GM23248 (cell line): ENCODE data around the gene KRT14. TPM values are rescaled to one million over a fixed set of nuclear protein-coding genes. Genes with fewer than 3 reads are reported as not detected.

ENCODE experiments used
- DNase-seq: peaks from one replicate; pipeline ENCODE4 v3.0.0-alpha.2; 2015
- H2AFZ ChIP-seq: fragments of 200-600 bp; sonication (generic); 2 replicates; pipeline ENCODE4 v1.6.1; 2016; ENCODE audit warnings: antibody characterized with exemption
- H3F3A ChIP-seq: fragments of 200-600 bp; sonication (generic); 2 replicates; pipeline ENCODE4 v1.6.1; 2016; ENCODE audit warnings: mild to moderate bottlenecking, antibody characterized with exemption, mixed run types; ENCODE audit not compliant: insufficient read depth
- H3K27ac ChIP-seq: fragments of 200-600 bp; sonication (generic); 2 replicates; pipeline ENCODE4 v1.5.1; 2016; ENCODE audit warnings: mild to moderate bottlenecking
- H3K27me3 ChIP-seq: fragments of 200-600 bp; sonication (generic); replicated peaks from 2 replicates; pipeline ENCODE4 v1.6.1; 2016; ENCODE audit warnings: mild to moderate bottlenecking; ENCODE audit not compliant: insufficient read depth
- H3K36me3 ChIP-seq: fragments of 200-600 bp; sonication (generic); 2 replicates; pipeline ENCODE4 v1.6.1; 2016; ENCODE audit warnings: low read depth, mild to moderate bottlenecking
- H3K4me1 ChIP-seq: fragments of 200-600 bp; sonication (generic); 2 replicates; pipeline ENCODE4 v1.6.1; 2016; ENCODE audit warnings: mild to moderate bottlenecking; ENCODE audit not compliant: insufficient read depth
- H3K4me2 ChIP-seq: fragments of 200-600 bp; sonication (generic); one replicate; pipeline ENCODE4 v1.6.1; 2016; ENCODE audit warnings: mild to moderate bottlenecking; ENCODE audit not compliant: unreplicated experiment
- H3K4me3 ChIP-seq: fragments of 200-600 bp; sonication (generic); 2 replicates; pipeline ENCODE4 v1.5.1; 2016; ENCODE audit warnings: mild to moderate bottlenecking
- H3K79me2 ChIP-seq: fragments of 200-600 bp; sonication (generic); 2 replicates; pipeline ENCODE4 v1.6.1; 2016; ENCODE audit warnings: mild to moderate bottlenecking; ENCODE audit not compliant: insufficient read depth
- H3K9ac ChIP-seq: fragments of 200-600 bp; sonication (generic); 2 replicates; pipeline ENCODE4 v1.6.1; 2016; ENCODE audit warnings: mild to moderate bottlenecking
- H3K9me2 ChIP-seq: fragments of 200-600 bp; sonication (generic); 2 replicates; pipeline ENCODE4 v1.6.1; 2016; ENCODE audit warnings: mixed run types, mild to moderate bottlenecking, moderate library complexity; ENCODE audit not compliant: insufficient read depth
- H3K9me3 ChIP-seq: fragments of 200-600 bp; sonication (generic); one replicate; pipeline ENCODE4 v1.6.1; 2017; ENCODE audit warnings: low read depth
- H4K20me1 ChIP-seq: fragments of 200-600 bp; sonication (generic); 2 replicates; pipeline ENCODE4 v1.6.0; 2016; ENCODE audit not compliant: insufficient read depth
- EZH2 ChIP-seq: fragments of 200-600 bp; sonication (generic); IDR thresholded peaks from 2 replicates; pipeline ENCODE4 v1.6.1; 2018; ENCODE audit warnings: antibody characterized with exemption, mild to moderate bottlenecking; ENCODE audit not compliant: insufficient read depth, poor library complexity, severe bottlenecking
- EZH2phosphoT487 ChIP-seq: fragments of 200-600 bp; sonication (generic); IDR thresholded peaks from 2 replicates; pipeline ENCODE4 v1.6.1; 2018; ENCODE audit warnings: antibody characterized with exemption, moderate library complexity, mild to moderate bottlenecking, low read depth; ENCODE audit not compliant: insufficient read depth
- WGBS, 2 experiments: methylation state at CpG; one replicate each; pipeline ENCODE4 v1.1.6; 2015 to 2017; ENCODE audit warnings: low lambda C conversion rate in 2 of 2, low coverage in 1 of 2; ENCODE audit errors: missing lambda C conversion rate in 2 of 2; 5-methylcytosine and 5-hydroxymethylcytosine counted together
- in situ Hi-C: fragments of 300-500 bp; cut with MboI; formaldehyde crosslinking; loops from 2 replicates; pipeline ENCODE4 v1.15.0; 2020
- polyA plus RNA-seq: library from polyadenylated mRNA; unstranded; fragments of >200 nt; fragmentation: Nextera tagmentation; extraction: Ambion mirVana; gene quantifications from 2 replicates; pipeline ENCODE4 v1.2.1, GENCODE V29; 2016
- total RNA-seq: library from RNA; depleted of rRNA; stranded (reverse); fragments of >200 nt; shearing (Covaris generic); gene quantifications from 2 replicates; pipeline ENCODE4 v1.2.3, GENCODE V29; 2014

KRT14 gene
- total and polyA plus RNA-seq, 2 experiments from 2014 or later: 0.93 TPM; not detected in 1

- Histone ChIP-seq H3K27ac (no peak overlapping the region), H3K79me2 (no peaks in the 10 kb centered on the region), H3K4me2 (no peak overlapping the region), H2AFZ (no peak overlapping the region), H3K27me3 (peaks cover 4% of the 10 kb centered on the region), H3F3A (peaks cover 3% of the 10 kb centered on the region; the same call in 1 of the 2 replicates), H3K9me2 (no peaks in the 10 kb centered on the region), H3K36me3 (no peaks in the 10 kb centered on the region), H3K9me3 (no peaks in the 10 kb centered on the region), H4K20me1 (no peaks in the 10 kb centered on the region), H3K9ac (no peak overlapping the region), H3K4me1 (0 out of 2 replicates have a peak, but pooled peaks cover 8% of the 10 kb centered on the region), H3K4me3 (no peak overlapping the region)
- TF ChIP-seq EZH2: no peak
- no peak for TF ChIP-seq EZH2phosphoT487
- in situ Hi-C loops: no loop called here
- 68 to 76% methylated on average over 9 of the region's 9 CpGs for WGBS, 2 experiments
- DNase-seq: no peak
These were observed 29.8 kb downstream of the KRT14 start for GRCh38 chr17:41556931-41557330.

- H3K27ac ChIP-seq: no peak overlapping the region
- H3K79me2 ChIP-seq: no peaks in the 10 kb centered on the region
- no peaks in the 10 kb centered on the region for H3K9me2 ChIP-seq
- 49 to 56% methylated on average over 5 of the region's 5 CpGs for WGBS, 2 experiments
- H2AFZ ChIP-seq: no peak overlapping the region
- TF ChIP-seq EZH2: no peak
- no peak for TF ChIP-seq EZH2phosphoT487
- H3K9ac ChIP-seq: no peak overlapping the region
- no peak for DNase-seq
- no peak overlapping the region for H3K4me2 ChIP-seq
- H3K9me3 ChIP-seq: no peaks in the 10 kb centered on the region
- H3K4me1 ChIP-seq: 0 out of 2 replicates have a peak, but pooled peaks cover 8% of the 10 kb centered on the region
- in situ Hi-C loops: no loop called here
- peaks cover 3% of the 10 kb centered on the region; the same call in 1 of the 2 replicates for H3F3A ChIP-seq
- H3K27me3 ChIP-seq: no peaks in the 10 kb centered on the region
- no peak overlapping the region for H3K4me3 ChIP-seq
- H4K20me1 ChIP-seq: no peaks in the 10 kb centered on the region
- no peaks in the 10 kb centered on the region for H3K36me3 ChIP-seq
These were observed 30.4 kb downstream of the KRT14 start for GRCh38 chr17:41556306-41556705.

GRCh38 chr17:41555105-41555887, 31.4 kb downstream of the KRT14 start:
- H3K27ac ChIP-seq: no peak overlapping the region
- no peaks in the 10 kb centered on the region for H3K27me3 ChIP-seq
- in situ Hi-C loops: no loop called here
- 89 to 91% methylated on average over 5 of the region's 5 CpGs for WGBS, 2 experiments
- peaks cover 3% of the 10 kb centered on the region; the same call in 1 of the 2 replicates for H3F3A ChIP-seq
- H3K4me1 ChIP-seq: 0 out of 2 replicates have a peak, but pooled peaks cover 8% of the 10 kb centered on the region
- no peaks in the 10 kb centered on the region for H4K20me1 ChIP-seq
- no peaks in the 10 kb centered on the region for H3K9me3 ChIP-seq
- H3K79me2 ChIP-seq: no peaks in the 10 kb centered on the region
- H3K9me2 ChIP-seq: no peaks in the 10 kb centered on the region
- no peaks in the 10 kb centered on the region for H3K36me3 ChIP-seq
- H3K9ac ChIP-seq: no peak overlapping the region
- no peak for DNase-seq
- no peak overlapping the region for H3K4me2 ChIP-seq
- no peak for TF ChIP-seq EZH2
- TF ChIP-seq EZH2phosphoT487: no peak
- no peak overlapping the region for H3K4me3 ChIP-seq
- H2AFZ ChIP-seq: no peak overlapping the region

GRCh38 chr17:41553987-41554680, 32.6 kb downstream of the KRT14 start:
- TF ChIP-seq EZH2 (no peak), EZH2phosphoT487 (no peak)
- peaks cover 2% of the 10 kb centered on the region; the same call in 1 of the 2 replicates for H3K4me1 ChIP-seq
- in situ Hi-C loops: no loop called here
- H3K9me2 ChIP-seq: no peaks in the 10 kb centered on the region
- H3K9me3 ChIP-seq: no peaks in the 10 kb centered on the region
- peaks cover 3% of the 10 kb centered on the region; the same call in 1 of the 2 replicates for H3F3A ChIP-seq
- no peaks in the 10 kb centered on the region for H3K27me3 ChIP-seq
- no peaks in the 10 kb centered on the region for H3K36me3 ChIP-seq
- no peaks in the 10 kb centered on the region for H4K20me1 ChIP-seq
- no peak for DNase-seq
- no peak overlapping the region for H3K27ac ChIP-seq
- no peaks in the 10 kb centered on the region for H3K79me2 ChIP-seq
- 76% methylated on average over 8 of the region's 8 CpGs for WGBS, 2 experiments
- no peak overlapping the region for H2AFZ ChIP-seq
- H3K4me3 ChIP-seq: no peak overlapping the region
- H3K9ac ChIP-seq: no peak overlapping the region
- no peak overlapping the region for H3K4me2 ChIP-seq
